ENCODE data around the gene TRDMT1. TPM values are rescaled to one million over a fixed set of nuclear protein-coding genes. Genes with fewer than 3 reads are reported as not detected.

The TRDMT1 gene
- total RNA-seq, 1 donor, result 6.0 TPM

- H3K4me3 ChIP-seq (ENCODE audit: low read depth, low read length), result peak overlapping the region; percentile 8
These were observed 8.9 kb upstream of the TRDMT1 start for GRCh38 chr10:17210361-17210760.

GRCh38 chr10:17209881-17210280 lies 8.4 kb upstream of the TRDMT1 start:
- DNase-seq (ENCODE audit: low read depth), result no peak
- TF ChIP-seq CTCF (IDR thresholded peaks at IDR 0.05; ENCODE audit: insufficient read depth, low read depth, low read length), result no peak
- no peak overlapping the region for H3K4me3 ChIP-seq (ENCODE audit: low read depth, low read length)

More at GRCh38 chr10:17210361-17210760, 8.9 kb upstream of the TRDMT1 start:
- no peak for TF ChIP-seq CTCF (IDR thresholded peaks at IDR 0.05; ENCODE audit: insufficient read depth, low read depth, low read length)
- no peak for DNase-seq (ENCODE audit: low read depth)

GRCh38 chr10:17209302-17209701 lies 7.8 kb upstream of the TRDMT1 start:
- DNase-seq (ENCODE audit: low read depth), result no peak
- H3K4me3 ChIP-seq (ENCODE audit: low read depth, low read length), result no peak overlapping the region
- no peak for TF ChIP-seq CTCF (IDR thresholded peaks at IDR 0.05; ENCODE audit: insufficient read depth, low read depth, low read length)

GRCh38 chr10:17208476-17208875 lies 7.0 kb upstream of the TRDMT1 start:
- no peak for TF ChIP-seq CTCF (IDR thresholded peaks at IDR 0.05; ENCODE audit: insufficient read depth, low read depth, low read length)
- no peak for DNase-seq (ENCODE audit: low read depth)
- H3K4me3 ChIP-seq (ENCODE audit: low read depth, low read length), result no peak overlapping the region

GRCh38 chr10:17206210-17206709 lies 4.8 kb upstream of the TRDMT1 start:
- peak; percentile 30 for DNase-seq (ENCODE audit: low read depth)
- H3K4me3 ChIP-seq (ENCODE audit: low read depth, low read length), result no peak overlapping the region
- TF ChIP-seq CTCF (IDR thresholded peaks at IDR 0.05; ENCODE audit: insufficient read depth, low read depth, low read length), result no peak

- DNase-seq (ENCODE audit: low read depth), result no peak
- H3K4me3 ChIP-seq (ENCODE audit: low read depth, low read length), result no peak overlapping the region
- TF ChIP-seq CTCF (IDR thresholded peaks at IDR 0.05; ENCODE audit: insufficient read depth, low read depth, low read length), result no peak
These were observed 1.9 kb upstream of the TRDMT1 start for GRCh38 chr10:17203416-17203815.

GRCh38 chr10:17202999-17203398 lies 1.5 kb upstream of the TRDMT1 start:
- no peak for DNase-seq (ENCODE audit: low read depth)
- no peak for TF ChIP-seq CTCF (IDR thresholded peaks at IDR 0.05; ENCODE audit: insufficient read depth, low read depth, low read length)
- H3K4me3 ChIP-seq (ENCODE audit: low read depth, low read length), result no peak overlapping the region
